ENCODE results near the gene UBE2J1.

GRCh38 chr6:89375427-89376267 lies 23.1 kb upstream of the UBE2J1 start:
- TF ChIP-seq TARDBP (IDR thresholded peaks at IDR 0.05) (no peak), ELF4 (IDR thresholded peaks at IDR 0.05) (no peak), FOXM1 (IDR thresholded peaks at IDR 0.05; ENCODE audit: borderline replicate concordance) (no peak), L3MBTL2 (conservative IDR thresholded peaks at IDR 0.05) (no peak), SUZ12 (IDR thresholded peaks at IDR 0.05) (no peak), ARNT (IDR thresholded peaks at IDR 0.05) (no peak), HDGF (IDR thresholded peaks at IDR 0.05; ENCODE audit: borderline replicate concordance) (no peak), PKNOX1 (IDR thresholded peaks at IDR 0.05) (no peak), SP1 (IDR thresholded peaks at IDR 0.05) (no peak), ZNF384 (IDR thresholded peaks at IDR 0.05) (no peak), BHLHE40 (IDR thresholded peaks at IDR 0.05; ENCODE audit: borderline replicate concordance) (no peak), FOXK2 (IDR thresholded peaks at IDR 0.05) (no peak)

All from HEK293T (cell line).